PC-9 (cell line): ENCODE results near the gene GLCE.
"Not testable (repeated sequence)": the region's sequence is repeated elsewhere in the genome, so short reads cannot be mapped to it uniquely, and the experiment has no call there.

Experiments
- EZH2 ChIP-seq: fragments of 200-600 bp; sonication (generic); IDR thresholded peaks from 2 replicates; pipeline ENCODE4 v1.8.0; 2017; ENCODE audit warnings: antibody characterized with exemption, low read depth
- TF ChIP-seq, protein P1 (sequence below): fragments of 200-600 bp; sonication (generic); conservative IDR thresholded peaks from 2 replicates; pipeline ENCODE4 v1.6.1; 2017; ENCODE audit warnings: mixed run types, antibody characterized with exemption, mild to moderate bottlenecking, moderate library complexity

DNA sequence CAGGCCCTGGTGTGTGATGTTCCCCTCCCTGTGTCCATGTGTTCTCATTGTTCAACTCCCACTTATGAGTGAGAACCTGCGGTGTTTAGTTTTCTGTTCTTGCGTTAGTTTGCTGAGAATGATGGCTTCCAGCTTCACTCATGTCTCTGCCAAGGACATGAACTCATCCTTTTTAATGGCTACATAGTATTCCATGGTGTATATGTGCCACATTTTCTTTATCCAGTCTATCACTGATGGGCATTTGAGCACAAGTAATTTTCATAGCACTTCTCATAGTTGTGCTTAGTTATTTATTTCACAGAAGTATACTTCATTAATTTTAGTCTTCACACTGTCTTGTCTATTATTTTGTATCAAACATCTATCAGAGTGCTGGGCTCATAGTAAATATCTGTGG lies 6.8 kb upstream of the GLCE start:
- TF ChIP-seq, protein P1, sequence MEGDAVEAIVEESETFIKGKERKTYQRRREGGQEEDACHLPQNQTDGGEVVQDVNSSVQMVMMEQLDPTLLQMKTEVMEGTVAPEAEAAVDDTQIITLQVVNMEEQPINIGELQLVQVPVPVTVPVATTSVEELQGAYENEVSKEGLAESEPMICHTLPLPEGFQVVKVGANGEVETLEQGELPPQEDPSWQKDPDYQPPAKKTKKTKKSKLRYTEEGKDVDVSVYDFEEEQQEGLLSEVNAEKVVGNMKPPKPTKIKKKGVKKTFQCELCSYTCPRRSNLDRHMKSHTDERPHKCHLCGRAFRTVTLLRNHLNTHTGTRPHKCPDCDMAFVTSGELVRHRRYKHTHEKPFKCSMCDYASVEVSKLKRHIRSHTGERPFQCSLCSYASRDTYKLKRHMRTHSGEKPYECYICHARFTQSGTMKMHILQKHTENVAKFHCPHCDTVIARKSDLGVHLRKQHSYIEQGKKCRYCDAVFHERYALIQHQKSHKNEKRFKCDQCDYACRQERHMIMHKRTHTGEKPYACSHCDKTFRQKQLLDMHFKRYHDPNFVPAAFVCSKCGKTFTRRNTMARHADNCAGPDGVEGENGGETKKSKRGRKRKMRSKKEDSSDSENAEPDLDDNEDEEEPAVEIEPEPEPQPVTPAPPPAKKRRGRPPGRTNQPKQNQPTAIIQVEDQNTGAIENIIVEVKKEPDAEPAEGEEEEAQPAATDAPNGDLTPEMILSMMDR, result not testable (repeated sequence)
- TF ChIP-seq EZH2, result not testable (repeated sequence)
